PFSK-1 (cell line): ENCODE data around the gene PARD6G.

ENCODE experiments used
- FOXP2 ChIP-seq: optimal IDR thresholded peaks from 2 replicates; pipeline ENCODE3; 2011; ENCODE audit warnings: borderline replicate concordance, control low read depth, inconsistent platforms; ENCODE audit not compliant: insufficient read depth; ENCODE audit errors: extremely low read length, extremely low read depth
- POLR2AphosphoS5 ChIP-seq: IDR thresholded peaks from 2 replicates; pipeline ENCODE4 v1.6.1; 2012; ENCODE audit warnings: low read depth, mild to moderate bottlenecking, control low read depth, low read length, moderate library complexity
- SIN3A ChIP-seq: IDR thresholded peaks from 2 replicates; pipeline ENCODE4 v1.6.1; 2012; ENCODE audit warnings: mild to moderate bottlenecking, low read length, moderate library complexity, borderline replicate concordance; ENCODE audit not compliant: insufficient read depth
- TAF1 ChIP-seq: IDR thresholded peaks from 2 replicates; pipeline ENCODE4 v1.6.1; 2012; ENCODE audit warnings: low read length, control low read depth, borderline replicate concordance; ENCODE audit not compliant: insufficient read depth
- TF ChIP-seq, protein P1 (sequence below), 2 experiments: IDR thresholded peaks; 2 replicates each; pipeline versions ENCODE4 v1.6.1 to v1.8.0; 2011 to 2012; ENCODE audit warnings: low read depth in 2 of 2, low read length in 2 of 2, control low read depth in 1 of 2, inconsistent platforms in 1 of 2, mild to moderate bottlenecking in 1 of 2, moderate library complexity in 1 of 2; ENCODE audit not compliant: insufficient read depth in 1 of 2

PARD6G gene

GRCh38 chr18:80132180-80132812 is 115.0 kb downstream of the PARD6G start:
- TF ChIP-seq FOXP2 (no peak), POLR2AphosphoS5 (no peak), TAF1 (no peak), SIN3A (no peak)
- TF ChIP-seq, protein P1, sequence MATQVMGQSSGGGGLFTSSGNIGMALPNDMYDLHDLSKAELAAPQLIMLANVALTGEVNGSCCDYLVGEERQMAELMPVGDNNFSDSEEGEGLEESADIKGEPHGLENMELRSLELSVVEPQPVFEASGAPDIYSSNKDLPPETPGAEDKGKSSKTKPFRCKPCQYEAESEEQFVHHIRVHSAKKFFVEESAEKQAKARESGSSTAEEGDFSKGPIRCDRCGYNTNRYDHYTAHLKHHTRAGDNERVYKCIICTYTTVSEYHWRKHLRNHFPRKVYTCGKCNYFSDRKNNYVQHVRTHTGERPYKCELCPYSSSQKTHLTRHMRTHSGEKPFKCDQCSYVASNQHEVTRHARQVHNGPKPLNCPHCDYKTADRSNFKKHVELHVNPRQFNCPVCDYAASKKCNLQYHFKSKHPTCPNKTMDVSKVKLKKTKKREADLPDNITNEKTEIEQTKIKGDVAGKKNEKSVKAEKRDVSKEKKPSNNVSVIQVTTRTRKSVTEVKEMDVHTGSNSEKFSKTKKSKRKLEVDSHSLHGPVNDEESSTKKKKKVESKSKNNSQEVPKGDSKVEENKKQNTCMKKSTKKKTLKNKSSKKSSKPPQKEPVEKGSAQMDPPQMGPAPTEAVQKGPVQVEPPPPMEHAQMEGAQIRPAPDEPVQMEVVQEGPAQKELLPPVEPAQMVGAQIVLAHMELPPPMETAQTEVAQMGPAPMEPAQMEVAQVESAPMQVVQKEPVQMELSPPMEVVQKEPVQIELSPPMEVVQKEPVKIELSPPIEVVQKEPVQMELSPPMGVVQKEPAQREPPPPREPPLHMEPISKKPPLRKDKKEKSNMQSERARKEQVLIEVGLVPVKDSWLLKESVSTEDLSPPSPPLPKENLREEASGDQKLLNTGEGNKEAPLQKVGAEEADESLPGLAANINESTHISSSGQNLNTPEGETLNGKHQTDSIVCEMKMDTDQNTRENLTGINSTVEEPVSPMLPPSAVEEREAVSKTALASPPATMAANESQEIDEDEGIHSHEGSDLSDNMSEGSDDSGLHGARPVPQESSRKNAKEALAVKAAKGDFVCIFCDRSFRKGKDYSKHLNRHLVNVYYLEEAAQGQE (IDR thresholded peaks at IDR 0.05; ENCODE audit: insufficient read depth in 1 of 2, low read depth in 2 of 2, low read length in 2 of 2) = no peak

- TF ChIP-seq TAF1 (no peak), SIN3A (no peak), FOXP2 (no peak), POLR2AphosphoS5 (no peak)
- TF ChIP-seq, protein P1 (IDR thresholded peaks at IDR 0.05; ENCODE audit: insufficient read depth in 1 of 2, low read depth in 2 of 2, low read length in 2 of 2) = no peak
Observed at GRCh38 chr18:80130555-80130954, 116.8 kb downstream of the PARD6G start.

GRCh38 chr18:80129672-80130367 is 117.5 kb downstream of the PARD6G start:
- TF ChIP-seq, protein P1 (IDR thresholded peaks at IDR 0.05; ENCODE audit: insufficient read depth in 1 of 2, low read depth in 2 of 2, low read length in 2 of 2) = no peak
- no peak for TF ChIP-seq POLR2AphosphoS5
- no peak for TF ChIP-seq FOXP2
- no peak for TF ChIP-seq TAF1
- TF ChIP-seq SIN3A = no peak

- TF ChIP-seq TAF1 (no peak), FOXP2 (no peak), SIN3A (no peak), POLR2AphosphoS5 (no peak)
- TF ChIP-seq, protein P1 (IDR thresholded peaks at IDR 0.05; ENCODE audit: insufficient read depth in 1 of 2, low read depth in 2 of 2, low read length in 2 of 2) = no peak
Observed at GRCh38 chr18:80127635-80128034, 119.7 kb downstream of the PARD6G start.
